Measurements from ENCODE around the gene RHOH.
A peak's percentile ranks its signal among the peaks of the same experiment; 100 is the strongest.
"Not testable (repeated sequence)": the region's sequence is repeated elsewhere in the genome, so short reads cannot be mapped to it uniquely, and the experiment has no call there.

The RHOH gene

GRCh38 chr4:40196724-40197281 is at the start of gene RHOH:
TSS of gene RHOH (plus strand) at chr4:40197031. CDS start at chr4:40243387, 46,356 bp downstream.
- TF ChIP-seq POLR2A (IDR thresholded peaks at IDR 0.05; ENCODE audit: low read length) (peak; percentile 60), GATA1 (IDR thresholded peaks at IDR 0.05; ENCODE audit: low read depth, low read length) (no peak)
- DNase-seq, result peak; percentile 35 to 64

GRCh38 chr4:40147490-40147889 is 49.3 kb upstream of the RHOH start:
- not testable (repeated sequence) for DNase-seq

GRCh38 chr4:40149960-40150385 is 46.9 kb upstream of the RHOH start:
- peak; percentile 78 to 83 for DNase-seq
- TF ChIP-seq POLR2A (IDR thresholded peaks at IDR 0.05; ENCODE audit: low read length), result no peak
- TF ChIP-seq GATA1 (IDR thresholded peaks at IDR 0.05; ENCODE audit: low read depth, low read length), result no peak

- no peak for TF ChIP-seq GATA1 (IDR thresholded peaks at IDR 0.05; ENCODE audit: low read depth, low read length)
- TF ChIP-seq POLR2A (IDR thresholded peaks at IDR 0.05; ENCODE audit: low read length), result no peak
- DNase-seq, result no peak
Measured at GRCh38 chr4:40150932-40151331, 45.9 kb upstream of the RHOH start.

- DNase-seq, result no peak
- no peak for TF ChIP-seq POLR2A (IDR thresholded peaks at IDR 0.05; ENCODE audit: low read length)
Measured at GRCh38 chr4:40152637-40153036, 44.2 kb upstream of the RHOH start.

GRCh38 chr4:40157436-40157835 is 39.4 kb upstream of the RHOH start:
- no peak for TF ChIP-seq POLR2A (IDR thresholded peaks at IDR 0.05; ENCODE audit: low read length)
- TF ChIP-seq GATA1 (IDR thresholded peaks at IDR 0.05; ENCODE audit: low read depth, low read length), result no peak
- DNase-seq, result no peak

GRCh38 chr4:40160258-40160657 is 36.6 kb upstream of the RHOH start:
- no peak for TF ChIP-seq GATA1 (IDR thresholded peaks at IDR 0.05; ENCODE audit: low read depth, low read length)
- no peak for TF ChIP-seq POLR2A (IDR thresholded peaks at IDR 0.05; ENCODE audit: low read length)

GRCh38 chr4:40164459-40164858 is 32.4 kb upstream of the RHOH start:
- peak in 1 of 2 experiments; percentile 32 for DNase-seq
- no peak for TF ChIP-seq GATA1 (IDR thresholded peaks at IDR 0.05; ENCODE audit: low read depth, low read length)
- TF ChIP-seq POLR2A (IDR thresholded peaks at IDR 0.05; ENCODE audit: low read length), result no peak

More at GRCh38 chr4:40160258-40160657, 36.6 kb upstream of the RHOH start:
- DNase-seq, result no peak

GRCh38 chr4:40165916-40166315 is 30.9 kb upstream of the RHOH start:
- no peak for TF ChIP-seq GATA1 (IDR thresholded peaks at IDR 0.05; ENCODE audit: low read depth, low read length)
- DNase-seq, result no peak

- DNase-seq, result no peak
- TF ChIP-seq GATA1 (IDR thresholded peaks at IDR 0.05; ENCODE audit: low read depth, low read length) (no peak), POLR2A (IDR thresholded peaks at IDR 0.05; ENCODE audit: low read length) (no peak)
Measured at GRCh38 chr4:40168070-40168469, 28.8 kb upstream of the RHOH start.

- TF ChIP-seq GATA1 (IDR thresholded peaks at IDR 0.05; ENCODE audit: low read depth, low read length), result no peak
- TF ChIP-seq POLR2A (IDR thresholded peaks at IDR 0.05; ENCODE audit: low read length), result no peak
- no peak for DNase-seq
Measured at GRCh38 chr4:40170588-40170987, 26.2 kb upstream of the RHOH start.

- TF ChIP-seq GATA1 (IDR thresholded peaks at IDR 0.05; ENCODE audit: low read depth, low read length), result no peak
- TF ChIP-seq POLR2A (IDR thresholded peaks at IDR 0.05; ENCODE audit: low read length), result no peak
- DNase-seq, result no peak
Measured at GRCh38 chr4:40173470-40173875, 23.4 kb upstream of the RHOH start.

GRCh38 chr4:40176602-40177001 is 20.2 kb upstream of the RHOH start:
- TF ChIP-seq GATA1 (IDR thresholded peaks at IDR 0.05; ENCODE audit: low read depth, low read length) (no peak), POLR2A (IDR thresholded peaks at IDR 0.05; ENCODE audit: low read length) (no peak)
- no peak for DNase-seq

- no peak for DNase-seq
- TF ChIP-seq GATA1 (IDR thresholded peaks at IDR 0.05; ENCODE audit: low read depth, low read length) (no peak), POLR2A (IDR thresholded peaks at IDR 0.05; ENCODE audit: low read length) (no peak)
Measured at GRCh38 chr4:40177591-40177990, 19.2 kb upstream of the RHOH start.

- TF ChIP-seq POLR2A (IDR thresholded peaks at IDR 0.05; ENCODE audit: low read length) (no peak), GATA1 (IDR thresholded peaks at IDR 0.05; ENCODE audit: low read depth, low read length) (no peak)
- DNase-seq, result no peak
Measured at GRCh38 chr4:40178672-40179071, 18.2 kb upstream of the RHOH start.

GRCh38 chr4:40179360-40179759 is 17.5 kb upstream of the RHOH start:
- no peak for DNase-seq
- TF ChIP-seq POLR2A (IDR thresholded peaks at IDR 0.05; ENCODE audit: low read length), result no peak
- TF ChIP-seq GATA1 (IDR thresholded peaks at IDR 0.05; ENCODE audit: low read depth, low read length), result no peak
